ENCODE results near the gene DTNB.

DNA sequence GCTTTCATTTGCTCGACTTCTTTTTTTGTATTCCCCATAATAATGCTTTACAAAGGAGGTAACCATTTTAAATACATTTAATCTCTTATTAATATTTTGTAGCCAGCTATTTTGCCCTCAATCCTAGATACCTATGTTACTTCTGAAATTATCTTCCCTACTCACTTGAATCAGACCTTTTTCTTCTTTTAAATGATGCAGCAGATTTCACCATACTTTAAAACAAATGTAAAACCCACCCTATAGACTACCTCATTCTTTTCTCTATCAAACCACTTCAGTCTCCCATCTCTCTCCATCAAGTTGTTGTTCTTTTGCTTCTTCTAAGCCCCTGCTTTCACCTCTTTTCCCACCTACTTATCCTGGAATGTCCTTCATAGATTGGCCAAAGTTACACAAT, 180.2 kb downstream of the DTNB start:
- TF ChIP-seq CTCF (IDR thresholded peaks at IDR 0.05) (no peak), POLR2A (IDR thresholded peaks at IDR 0.05) (no peak)

All from Peyer's patch (tissue), 4 donors.